GM12878 (cell line): Measurements from ENCODE around the gene TNRC18. TPM values are rescaled to one million over a fixed set of nuclear protein-coding genes. Genes with fewer than 3 reads are reported as not detected.

ENCODE experiments used
- ATAC-seq: fragments of 200-7000 bp; cut with Tn5 transposase; 3 replicates; pipeline ENCODE4 v1.9.1; 2020; ENCODE audit warnings: mild to moderate bottlenecking, moderate library complexity
- BruUV-seq: library from RNA; stranded (reverse); fragments of 400-500 nt; replicated peaks from 2 replicates; lab custom pipeline; 2021; lab: Mats Ljungman, UMichigan
- CTCF ChIA-PET: fragments of 300-600 bp; sonication (Branson Sonifier 250); formaldehyde crosslinking; extraction: SDS; loops from one replicate; lab custom pipeline; 2021; ENCODE audit warnings: inconsistent platforms; lab: Yijun Ruan, JAX
- POLR2A ChIA-PET: fragments of 350-600 bp; formaldehyde crosslinking; extraction: SDS; loops from one replicate; lab custom pipeline; 2021; ENCODE audit warnings: inconsistent platforms; lab: Charles Lee
- RAD21 ChIA-PET: fragments of 300-600 bp; sonication (Branson Sonifier 250); formaldehyde crosslinking; loops from one replicate; lab custom pipeline; 2023; ENCODE audit warnings: antibody characterized with exemption; ENCODE audit not compliant: unreplicated experiment; lab: Charles Lee
- SMC1A ChIA-PET: fragments of 300-600 bp; sonication (Branson Sonifier 250); formaldehyde crosslinking; loops from one replicate; lab custom pipeline; 2023; ENCODE audit not compliant: unreplicated experiment, uncharacterized antibody; lab: Charles Lee
- DNase-seq: peaks from one replicate; pipeline ENCODE4 v3.0.0-alpha.2; 2011; ENCODE audit warnings: low read depth, low spot score
- FAIRE-seq: peaks from 3 replicates; lab custom pipeline; 2011; peaks lifted over from hg19 to GRCh38; lab: Jason Lieb, UNC
- H2AFZ ChIP-seq: 2 replicates; pipeline ENCODE4 v1.6.0; 2011; ENCODE audit warnings: low read depth, low read length, control low read depth; ENCODE audit not compliant: control insufficient read depth
- H3K27ac ChIP-seq: 2 replicates; pipeline ENCODE4 v1.5.1; 2011; ENCODE audit warnings: control low read depth; ENCODE audit not compliant: control insufficient read depth, insufficient read depth
- H3K27me3 ChIP-seq, 2 experiments: replicated peaks in 1 of 2; 2 replicates each; pipeline versions ENCODE4 v1.6.0 to v1.6.1; 2011; ENCODE audit warnings: low read length in 1 of 2; ENCODE audit not compliant: control insufficient read depth in 2 of 2, insufficient read depth in 2 of 2
- H3K36me3 ChIP-seq, 2 experiments: 2 replicates each; pipeline ENCODE4 v1.5.1; 2011; ENCODE audit warnings: low read length in 1 of 2; ENCODE audit not compliant: control insufficient read depth in 2 of 2, insufficient read depth in 2 of 2
- H3K4me1 ChIP-seq: 2 replicates; pipeline ENCODE4 v1.6.1; 2011; ENCODE audit warnings: mild to moderate bottlenecking, low read length, moderate library complexity, mixed read lengths; ENCODE audit not compliant: control insufficient read depth, insufficient read depth
- H3K4me2 ChIP-seq: 2 replicates; pipeline ENCODE4 v1.6.0; 2011; ENCODE audit warnings: control low read depth; ENCODE audit not compliant: control insufficient read depth, insufficient read depth
- H3K4me3 ChIP-seq: fragments of 200-600 bp; sonication (generic); 2 replicates; pipeline ENCODE4 v1.5.1; 2016
- H3K79me2 ChIP-seq: 2 replicates; pipeline ENCODE4 v1.6.0; 2011; ENCODE audit warnings: low read length; ENCODE audit not compliant: control insufficient read depth, insufficient read depth
- H3K9ac ChIP-seq: 2 replicates; pipeline ENCODE4 v1.8.0; 2011; ENCODE audit warnings: low read length, control low read depth, mixed read lengths; ENCODE audit not compliant: control insufficient read depth, insufficient read depth
- H3K9me3 ChIP-seq: replicated peaks from 3 replicates; pipeline ENCODE4 v1.5.1; 2011; ENCODE audit warnings: mild to moderate bottlenecking, low read length; ENCODE audit not compliant: control insufficient read depth, insufficient read depth
- H4K20me1 ChIP-seq: 2 replicates; pipeline ENCODE4 v1.6.0; 2011; ENCODE audit not compliant: control insufficient read depth, insufficient read depth
- BMI1 ChIP-seq: fragments of 450-650 bp; IDR thresholded peaks from 2 replicates; pipeline ENCODE4 v1.6.1; 2016; ENCODE audit warnings: mild to moderate bottlenecking, moderate library complexity, borderline replicate concordance
- DPF2 ChIP-seq: fragments of 450-650 bp; IDR thresholded peaks from 2 replicates; pipeline ENCODE4 v1.6.1; 2017; ENCODE audit warnings: mild to moderate bottlenecking
- ETV6 ChIP-seq, 2 experiments: fragments of 450-650 bp in 1 of 2; IDR thresholded peaks in 1 of 2; conservative IDR thresholded peaks in 1 of 2; 2 replicates each; pipeline ENCODE4 v1.6.1; 2014; ENCODE audit warnings: antibody characterized with exemption in 1 of 2, borderline replicate concordance in 1 of 2, low read depth in 1 of 2, mild to moderate bottlenecking in 1 of 2, moderate library complexity in 1 of 2
- IRF5 ChIP-seq: fragments of 450-650 bp; IDR thresholded peaks from 2 replicates; pipeline ENCODE4 v1.6.1; 2017; ENCODE audit warnings: borderline replicate concordance
- KDM1A ChIP-seq: fragments of 200-600 bp; sonication (generic); IDR thresholded peaks from 2 replicates; pipeline ENCODE4 v1.6.1; 2016; ENCODE audit warnings: borderline replicate concordance
- RAD51 ChIP-seq: fragments of 450-650 bp; IDR thresholded peaks from 2 replicates; pipeline ENCODE4 v1.6.1; 2016; ENCODE audit warnings: moderate library complexity, mild to moderate bottlenecking, inconsistent platforms
- RUNX3 ChIP-seq: IDR thresholded peaks from 2 replicates; pipeline ENCODE4 v1.6.1; 2012; ENCODE audit warnings: low read length, inconsistent platforms
- TBL1XR1 ChIP-seq: IDR thresholded peaks from 2 replicates; pipeline ENCODE4 v1.6.1; 2012; ENCODE audit warnings: low read depth, low read length, improper control_type of control experiment
- YBX1 ChIP-seq: fragments of 450-650 bp; IDR thresholded peaks from 2 replicates; pipeline ENCODE4 v1.6.1; 2016; ENCODE audit warnings: antibody characterized with exemption
- ZNF384 ChIP-seq: IDR thresholded peaks from 2 replicates; pipeline ENCODE4 v1.6.1; 2012; ENCODE audit warnings: low read depth, mild to moderate bottlenecking, low read length, improper control_type of control experiment, borderline replicate concordance
- WGBS: methylation state at CpG from one replicate; pipeline ENCODE4 v1.1.6; 2016; ENCODE audit warnings: low lambda C conversion rate; ENCODE audit not compliant: insufficient replicate concordance, insufficient coverage; ENCODE audit errors: missing lambda C conversion rate; 5-methylcytosine and 5-hydroxymethylcytosine counted together
- in situ Hi-C: fragments of 300-500 bp; cut with MboI; formaldehyde crosslinking; loops from 9 replicates; pipeline ENCODE4 v1.14.3; 2018; ENCODE audit warnings: mixed read lengths
- intact Hi-C: fragments of 100-400 bp; cut with micrococcal nuclease; formaldehyde crosslinking; loops from one replicate; pipeline ENCODE4 v1.14.2; 2022; ENCODE audit not compliant: unreplicated experiment
- polyA plus RNA-seq, 11 experiments: library from polyadenylated mRNA; depleted of rRNA in 4 of 11; unstranded in 6 of 11; stranded (reverse) in 5 of 11; fragments of >200 nt; fragmentation: Nextera tagmentation in 4 of 11; fragmentation: Illumina TruSeq in 1 of 11; extraction: Ambion mirVana in 4 of 11; extraction: Trizol in 1 of 11; gene quantifications; 1 replicate in 1 of 11; 2 replicates in 10 of 11; pipeline versions ENCODE4 v1.2.1 to v1.2.3, GENCODE V29; 2011 to 2016; ENCODE audit warnings: inconsistent platforms in 2 of 11, missing spikeins in 2 of 11, low read depth in 1 of 11
- total RNA-seq, 4 experiments: library from RNA; depleted of rRNA in 3 of 4; stranded (reverse); fragments of >200 nt in 3 of 4; fragmentation: Illumina TruSeq in 1 of 4; extraction: Trizol in 1 of 4; gene quantifications; 2 replicates each; pipeline versions ENCODE4 v1.2.1 to v1.2.3, GENCODE V29; 2013 to 2021

TNRC18 gene
- total and polyA plus RNA-seq, 10 of the 15 experiments (the other 5 are each of a cell fraction or from before 2014, with no cell fraction given), result 0.02 to 31.7 (median 5.4) TPM

GRCh38 chr7:5320802-5321396 is 102.7 kb downstream of the TNRC18 start:
- no peaks in the 10 kb centered on the region for H4K20me1 ChIP-seq
- H3K27ac ChIP-seq, result no peak overlapping the region
- CTCF ChIA-PET, result no interaction called here
- ATAC-seq (no peak), DNase-seq (no peak), FAIRE-seq (no peak)
- POLR2A ChIA-PET, result no interaction called here
- no TSS peak for BruUV-seq
- SMC1A ChIA-PET, result no interaction called here
- H3K9me3 ChIP-seq, result peaks cover 4% of the 10 kb centered on the region; the same call in 2 of the 3 replicates
- H3K4me2 ChIP-seq, result no peak overlapping the region
- no peaks in the 10 kb centered on the region for H3K4me1 ChIP-seq
- H3K4me3 ChIP-seq, result no peak overlapping the region
- H2AFZ ChIP-seq, result no peak overlapping the region
- intact Hi-C loops (no loop called here), in situ Hi-C loops (no loop called here)
- H3K36me3 ChIP-seq, result peaks cover under 1 to 1% of the 10 kb centered on the region in 2 experiments; a peak in 1 of 4 replicates
- RAD21 ChIA-PET, result no interaction called here
- no peaks in the 10 kb centered on the region for H3K79me2 ChIP-seq
- TF ChIP-seq RUNX3 (no peak), TBL1XR1 (no peak), RAD51 (no peak), BMI1 (no peak), IRF5 (no peak), KDM1A (no peak), ZNF384 (no peak), DPF2 (no peak), ETV6 (conservative IDR thresholded peaks at IDR 0.05 in 1 of 2, IDR thresholded peaks at IDR 0.05 in 1 of 2; ENCODE audit: borderline replicate concordance in 1 of 2, low read depth in 1 of 2) (no peak), YBX1 (no peak)
- no peaks in the 10 kb centered on the region for H3K27me3 ChIP-seq
- WGBS, result 99% methylated on average over 33 of the region's 33 CpGs
- H3K9ac ChIP-seq, result no peak overlapping the region
